ENCODE data around the gene HECTD3. TPM values are rescaled to one million over a fixed set of nuclear protein-coding genes. Genes with fewer than 3 reads are reported as not detected.

Gene HECTD3
- total and polyA plus RNA-seq, 9 of the 15 experiments (the other 6 are each of a cell fraction or from before 2014, with no cell fraction given): 6.3 to 50.8 (median 18.9) TPM

GRCh38 chr1:44999232-44999631 is 11.9 kb downstream of the HECTD3 start (continued):
- TF ChIP-seq CUX1 (CRISPR knock-in tag; IDR thresholded peaks at IDR 0.05) (no peak), MED1 (CRISPR knock-in tag; IDR thresholded peaks at IDR 0.05; ENCODE audit: borderline replicate concordance) (no peak), MEF2D (tag; conservative IDR thresholded peaks at IDR 0.05; ENCODE audit: low read depth) (no peak), HES1 (IDR thresholded peaks at IDR 0.05; ENCODE audit: low read depth) (no peak), HIVEP1 (CRISPR knock-in tag; IDR thresholded peaks at IDR 0.05) (no peak), EP400 (IDR thresholded peaks at IDR 0.05) (no peak), NBN (IDR thresholded peaks at IDR 0.05; ENCODE audit: low read depth) (no peak)
